RWPE1 (cell line): ENCODE results near the gene RNF5.
A peak's percentile ranks its signal among the peaks of the same experiment; 100 is the strongest.

Experiments
- CTCF ChIA-PET: fragments of 350-600 bp; sonication (Branson Sonifier 250); formaldehyde crosslinking; extraction: SDS; loops from one replicate; lab custom pipeline; 2021; lab: Yijun Ruan, JAX
- POLR2A ChIA-PET: fragments of 400-600 bp; formaldehyde crosslinking; extraction: SDS; loops from one replicate; lab custom pipeline; 2020; ENCODE audit warnings: antibody characterized with exemption; ENCODE audit not compliant: low non-redundant PET; lab: Yijun Ruan, JAX
- DNase-seq: peaks from one replicate; pipeline ENCODE4 v3.0.0; 2012; ENCODE audit warnings: low spot score
- H3K27ac ChIP-seq: fragments of 450-650 bp; 2 replicates; pipeline ENCODE4 v1.5.1; 2017
- CTCF ChIP-seq: fragments of 450-650 bp; conservative IDR thresholded peaks from 2 replicates; pipeline ENCODE4 v1.5.1; 2017; ENCODE audit warnings: low read depth, mild to moderate bottlenecking

Gene RNF5

DNA sequence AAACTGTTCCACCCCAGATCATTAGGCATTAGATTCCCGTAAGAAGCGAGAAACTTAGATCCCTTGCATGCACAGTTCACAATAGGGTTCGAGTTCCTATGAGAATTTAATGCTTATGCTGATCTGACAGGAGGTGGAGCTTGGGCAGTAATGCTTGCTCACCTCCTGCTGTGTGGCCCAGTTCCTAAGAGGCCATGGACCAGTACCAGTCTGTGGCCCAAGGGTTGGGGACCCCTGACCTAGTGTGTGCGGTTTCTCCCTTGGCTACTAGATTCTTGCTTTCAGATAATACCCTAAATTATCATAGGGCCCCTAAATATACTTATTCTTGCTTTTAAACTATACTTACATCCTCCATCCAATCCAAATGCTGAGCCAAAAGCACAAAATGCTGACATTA is 16.2 kb downstream of the RNF5 start:
- no peak for DNase-seq
- TF ChIP-seq CTCF: no peak
- CTCF ChIA-PET: interaction anchor here (0.6 kb wide), 1 partner anchor 72 kb away, joined by 3 read pairs; no protein-coding TSS in a partner anchor
- POLR2A ChIA-PET: no interaction called here
- peak overlapping the region; percentile 95 for H3K27ac ChIP-seq

- peak; percentile 35 for TF ChIP-seq CTCF
- peak; percentile 38 for DNase-seq
- POLR2A ChIA-PET: interaction anchor here (0.6 to 0.8 kb wide), 3 partner anchors 18 to 699 kb away, joined by 3 read pairs; no protein-coding TSS in a partner anchor
- peak overlapping the region; percentile 95 for H3K27ac ChIP-seq
- CTCF ChIA-PET: interaction anchor here (0.6 to 1.1 kb wide), 6 partner anchors 13 to 147 kb away, joined by 3 to 5 read pairs (median 3); no protein-coding TSS in a partner anchor
Observed at GRCh38 chr6:32194825-32195651, 16.8 kb downstream of the RNF5 start.

- ChIA-PET CTCF (interaction anchor here (0.6 to 1.1 kb wide), 7 partner anchors 14 to 781 kb away, joined by 3 to 5 read pairs (median 3); no protein-coding TSS in a partner anchor), POLR2A (interaction anchor here (0.6 to 0.8 kb wide), 3 partner anchors 18 to 699 kb away, joined by 3 read pairs; no protein-coding TSS in a partner anchor)
- no peak; the same call in 1 of the 2 replicates for TF ChIP-seq CTCF
- H3K27ac ChIP-seq: peak overlapping the region; percentile 95
- DNase-seq: peak; percentile 97
Observed at GRCh38 chr6:32195652-32195901, 17.4 kb downstream of the RNF5 start.

DNA sequence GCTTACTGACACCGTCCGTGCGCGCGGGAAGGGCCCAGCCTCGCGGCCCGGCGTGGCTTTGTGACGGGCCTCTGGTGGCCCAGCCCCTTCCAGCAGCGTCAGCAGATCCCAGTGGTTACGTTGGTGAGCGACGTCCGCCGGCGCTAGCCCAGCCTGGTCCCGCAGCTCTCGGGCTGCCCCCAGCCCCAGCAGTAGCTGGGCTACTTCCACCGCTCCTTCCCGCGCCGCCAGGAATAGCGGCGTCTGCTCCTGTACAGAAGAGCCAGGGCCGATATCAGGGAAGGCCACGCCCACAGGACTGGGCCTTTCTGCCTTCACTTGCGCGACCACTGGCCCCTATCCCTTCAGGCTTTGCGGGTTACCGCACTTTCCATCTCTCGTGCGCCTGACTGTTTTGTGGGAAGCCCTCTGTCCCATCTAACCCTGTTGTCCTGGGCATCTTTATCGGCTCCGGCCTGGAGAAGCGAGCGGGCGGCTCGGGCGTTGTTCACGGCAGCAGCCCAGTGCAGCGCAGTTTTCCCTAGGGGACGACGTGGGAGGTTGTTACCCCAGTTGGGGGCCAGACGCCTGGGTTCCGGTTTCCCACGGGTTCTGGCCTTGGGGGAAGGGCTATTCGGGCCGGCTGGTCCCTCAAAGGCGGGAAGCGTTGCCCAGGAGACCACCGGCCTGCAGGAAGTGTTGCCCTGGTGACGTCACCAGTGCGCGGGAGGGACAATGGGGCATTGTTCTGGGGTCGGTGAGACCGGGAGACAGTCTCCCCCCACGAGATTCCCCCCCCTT is 17.9 kb downstream of the RNF5 start:
- CTCF ChIA-PET: interaction anchor here (0.6 to 1.1 kb wide), 7 partner anchors 14 to 780 kb away, joined by 3 to 5 read pairs (median 3); no protein-coding TSS in a partner anchor
- peak; percentile 44 for DNase-seq
- POLR2A ChIA-PET: interaction anchor here (0.6 to 0.8 kb wide), 3 partner anchors 19 to 698 kb away, joined by 3 read pairs; no protein-coding TSS in a partner anchor
- peak overlapping the region; percentile 95 for H3K27ac ChIP-seq
- no peak for TF ChIP-seq CTCF

DNA sequence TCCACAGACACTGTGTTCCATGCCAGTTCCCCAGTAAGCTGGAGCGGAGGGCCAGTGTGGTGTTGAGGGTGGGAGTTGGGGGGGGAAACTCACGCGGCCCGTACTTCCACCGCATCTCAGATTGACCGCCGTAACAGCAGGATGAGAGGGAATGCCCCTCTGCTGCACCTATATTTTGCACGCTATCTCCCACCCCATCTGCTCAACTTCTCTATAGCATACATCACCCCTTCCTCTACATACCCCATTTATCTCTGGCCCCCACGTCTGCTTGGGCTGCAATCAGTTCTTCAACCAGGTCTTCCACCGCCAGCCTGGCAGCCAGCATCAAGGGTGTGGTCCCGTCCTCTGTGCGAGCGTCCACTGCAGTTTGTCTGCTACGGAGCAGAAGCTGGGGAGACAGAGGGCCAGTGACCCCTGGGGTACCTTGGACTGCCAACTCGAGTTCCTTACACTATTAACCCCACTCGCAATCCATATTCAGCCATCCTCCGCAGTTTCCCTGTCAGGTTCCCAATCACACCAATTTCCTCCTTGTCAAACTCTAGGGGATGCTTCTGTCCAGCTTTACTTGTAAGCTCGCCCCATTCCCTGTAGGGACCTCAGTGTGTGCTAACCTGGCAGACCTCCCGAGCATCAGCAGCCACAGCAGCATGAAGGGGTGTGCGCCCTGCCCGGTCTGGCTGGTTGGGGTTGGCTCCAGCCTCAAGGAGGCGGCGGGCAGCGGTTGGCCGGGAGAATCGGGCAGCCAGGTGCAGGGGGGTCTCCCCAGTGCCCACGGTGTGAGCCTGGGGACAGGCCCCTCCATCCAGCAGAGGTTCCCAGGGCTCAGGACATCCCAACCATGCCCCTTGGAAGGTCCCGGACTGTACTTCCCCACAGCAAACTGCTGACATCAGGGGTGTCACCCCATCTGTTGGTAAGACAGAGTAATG is 18.7 kb downstream of the RNF5 start:
- no peak for TF ChIP-seq CTCF
- peak overlapping the region; percentile 95 for H3K27ac ChIP-seq
- ChIA-PET CTCF (interaction anchor here (0.7 kb wide), 1 partner anchor 167 kb away, joined by 4 read pairs; no protein-coding TSS in a partner anchor), POLR2A (no interaction called here)
- DNase-seq: no peak
